Measurements from ENCODE around the gene MYEOV.

GRCh38 chr11:69299572-69299971 lies 5.6 kb downstream of the MYEOV start:
- no peak for TF ChIP-seq CTCF (IDR thresholded peaks at IDR 0.05; ENCODE audit: low read length)
- no peak for TF ChIP-seq EZH2 (optimal IDR thresholded peaks at IDR 0.05; ENCODE audit: low read depth, low read length)
- TF ChIP-seq EZH2phosphoT487 (IDR thresholded peaks at IDR 0.05; ENCODE audit: low read length): no peak
